ENCODE results near the gene UNC13D.

Gene UNC13D

GRCh38 chr17:75819678-75820077 lies 24.5 kb downstream of the UNC13D start:
- no peak for DNase-seq (ENCODE audit: low read depth)
- TF ChIP-seq CTCF (conservative IDR thresholded peaks at IDR 0.05; ENCODE audit: low read depth, low read length): no peak
- H3K4me3 ChIP-seq (ENCODE audit: low read length): no peak overlapping the region

- no peak overlapping the region for H3K4me3 ChIP-seq (ENCODE audit: low read length)
- no peak for DNase-seq (ENCODE audit: low read depth)
- no peak for TF ChIP-seq CTCF (conservative IDR thresholded peaks at IDR 0.05; ENCODE audit: low read depth, low read length)
These were observed 25.1 kb downstream of the UNC13D start for GRCh38 chr17:75819116-75819515.

- TF ChIP-seq CTCF (conservative IDR thresholded peaks at IDR 0.05; ENCODE audit: low read depth, low read length): no peak
- H3K4me3 ChIP-seq (ENCODE audit: low read length): no peak overlapping the region
- no peak for DNase-seq (ENCODE audit: low read depth)
These were observed 25.8 kb downstream of the UNC13D start for GRCh38 chr17:75818326-75818885.

- DNase-seq (ENCODE audit: low read depth): no peak
- no peak overlapping the region for H3K4me3 ChIP-seq (ENCODE audit: low read length)
- TF ChIP-seq CTCF (conservative IDR thresholded peaks at IDR 0.05; ENCODE audit: low read depth, low read length): no peak
These were observed 26.6 kb downstream of the UNC13D start for GRCh38 chr17:75817571-75817970.

- DNase-seq (ENCODE audit: low read depth): no peak
- H3K4me3 ChIP-seq (ENCODE audit: low read length): no peak overlapping the region
- no peak for TF ChIP-seq CTCF (conservative IDR thresholded peaks at IDR 0.05; ENCODE audit: low read depth, low read length)
These were observed 27.5 kb downstream of the UNC13D start for GRCh38 chr17:75816693-75817092.

- no peak overlapping the region for H3K4me3 ChIP-seq (ENCODE audit: low read length)
- no peak for DNase-seq (ENCODE audit: low read depth)
- no peak for TF ChIP-seq CTCF (conservative IDR thresholded peaks at IDR 0.05; ENCODE audit: low read depth, low read length)
These were observed 28.8 kb downstream of the UNC13D start for GRCh38 chr17:75815399-75815798.

GRCh38 chr17:75814900-75815373 lies 29.3 kb downstream of the UNC13D start:
- H3K4me3 ChIP-seq (ENCODE audit: low read length): no peak overlapping the region
- no peak for TF ChIP-seq CTCF (conservative IDR thresholded peaks at IDR 0.05; ENCODE audit: low read depth, low read length)
- DNase-seq (ENCODE audit: low read depth): no peak
